Stimulated activated CD4-positive, alpha-beta T cell treated with anti-CD3 and anti-CD28 coated beads, Interleukin-15, amount 100 ng/mL, for 1 hour (primary cell): ENCODE measurements around the gene FAM72D.
"Not testable (repeated sequence)": the region's sequence is repeated elsewhere in the genome, so short reads cannot be mapped to it uniquely, and the experiment has no call there.

ENCODE experiments used
- DNase-seq, 2 donors: peaks; one replicate each; pipeline ENCODE4 v3.0.0-alpha.2; 2020; ENCODE audit warnings: low read depth in 1 of 2, low spot score in 1 of 2

The FAM72D gene

DNA sequence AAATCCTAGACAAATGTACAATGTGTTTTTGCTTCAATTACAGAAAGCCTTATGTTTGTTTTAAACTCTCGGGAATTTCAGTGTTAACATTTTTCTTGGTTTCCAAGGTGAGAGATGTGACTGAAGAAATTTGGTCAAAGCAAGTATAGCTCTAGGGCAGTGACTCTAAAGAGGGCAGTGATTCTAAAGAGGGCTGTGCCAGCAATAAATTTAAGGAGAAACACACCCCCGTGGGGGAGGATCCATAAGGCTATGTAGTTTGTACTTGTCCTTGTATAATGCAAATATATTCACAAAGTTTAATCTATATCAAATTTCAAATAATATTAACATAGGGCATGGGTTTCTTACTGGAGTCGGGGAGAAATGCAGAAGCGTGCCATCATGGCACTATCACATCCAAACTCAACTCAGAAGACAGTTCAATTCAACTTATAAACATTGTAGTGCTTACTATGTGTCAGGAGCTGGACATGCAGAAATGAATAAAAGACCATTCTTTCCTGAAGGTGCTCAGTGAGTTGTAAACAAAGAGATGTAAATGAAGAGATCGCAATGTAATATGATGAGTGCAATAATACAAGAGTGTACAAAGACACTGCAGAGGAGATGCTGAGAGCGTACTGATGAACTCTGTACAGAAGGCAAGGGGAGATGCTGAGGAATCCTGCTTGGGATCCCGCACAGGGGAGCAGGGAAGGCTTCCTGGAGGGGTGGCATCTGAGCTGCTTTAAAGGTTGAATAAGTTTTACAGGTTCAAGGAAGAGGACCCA, 13.1 kb upstream of the FAM72D start:
- not testable (repeated sequence) for DNase-seq

DNA sequence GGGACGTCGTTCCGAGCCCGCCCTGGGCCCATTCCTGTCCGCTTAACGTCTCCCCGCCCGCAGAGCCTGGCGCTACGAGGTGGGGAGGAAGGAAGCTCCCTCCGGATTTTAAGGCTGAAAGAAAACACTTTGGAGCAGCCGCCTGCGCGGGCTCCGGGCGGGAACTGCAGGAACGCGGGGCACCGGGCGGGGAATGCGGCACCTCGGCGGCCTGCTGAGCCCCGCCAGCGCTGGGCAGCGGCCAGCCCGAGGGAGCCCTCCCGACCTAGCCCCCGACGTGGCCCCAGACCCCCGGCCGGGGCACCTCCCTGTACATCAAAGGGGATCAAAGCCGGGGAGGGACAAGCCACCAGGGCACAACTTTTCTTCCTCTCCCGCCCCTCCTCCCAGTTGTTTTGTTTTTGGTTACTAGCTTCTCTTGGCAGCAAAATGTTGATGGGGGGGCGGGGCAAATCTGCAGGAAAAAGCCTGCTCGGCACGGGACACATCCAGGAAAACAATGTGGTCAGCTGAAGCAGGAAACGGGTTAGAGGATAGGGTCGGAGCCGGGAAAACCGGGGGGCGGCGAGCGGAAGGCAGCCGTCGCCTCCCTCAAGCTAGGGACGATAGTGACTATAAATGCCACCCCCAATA, 2.1 kb upstream of the FAM72D start:
- DNase-seq: not testable (repeated sequence)

DNA sequence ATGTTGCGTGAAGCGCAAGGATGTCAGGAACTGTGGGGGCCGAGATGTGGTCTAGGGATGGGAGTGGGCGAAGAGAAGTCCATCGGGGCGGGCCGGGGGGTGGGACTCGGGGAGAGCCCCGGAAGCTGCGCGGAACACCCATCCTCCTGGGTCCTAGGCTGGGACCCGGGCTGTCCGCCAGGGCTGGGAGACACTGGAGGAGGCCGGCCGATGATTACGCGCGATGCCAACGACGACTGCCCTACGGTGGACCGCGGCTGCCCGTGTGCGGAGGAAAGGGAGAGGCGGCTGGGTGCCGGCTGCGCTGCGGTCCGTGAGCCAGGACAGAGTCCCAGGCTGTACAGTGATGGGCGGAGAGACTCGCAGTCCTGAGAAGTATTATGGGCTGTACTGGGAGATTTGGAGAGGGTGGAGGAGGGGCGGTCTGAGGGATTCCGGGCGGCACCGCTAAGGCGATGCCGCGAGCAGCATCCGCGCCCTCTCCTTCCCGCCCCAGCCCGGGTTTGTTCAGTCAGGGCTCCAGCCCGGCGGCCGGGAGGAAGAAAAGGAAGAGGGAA, 1.0 kb upstream of the FAM72D start:
- not testable (repeated sequence) for DNase-seq

DNA sequence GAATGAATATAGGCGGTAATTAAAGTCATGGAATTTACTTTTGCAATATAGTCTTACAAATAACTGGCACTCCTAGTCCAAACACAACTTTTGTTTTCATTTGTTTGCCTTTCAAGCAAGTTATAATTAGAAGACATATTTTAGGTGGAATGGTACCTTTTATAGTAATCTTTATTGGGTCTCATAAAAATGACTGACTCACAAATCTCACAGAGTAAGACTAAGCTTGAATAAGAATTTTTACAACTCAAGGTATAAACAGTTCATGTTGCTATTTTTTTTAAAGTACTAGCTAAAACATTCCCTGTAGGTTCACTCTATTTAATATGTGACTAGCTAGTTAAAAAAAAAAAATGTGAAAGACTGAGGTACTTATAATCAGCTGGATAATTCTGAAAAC, 6.0 kb downstream of the FAM72D start:
- not testable (repeated sequence) for DNase-seq

DNA sequence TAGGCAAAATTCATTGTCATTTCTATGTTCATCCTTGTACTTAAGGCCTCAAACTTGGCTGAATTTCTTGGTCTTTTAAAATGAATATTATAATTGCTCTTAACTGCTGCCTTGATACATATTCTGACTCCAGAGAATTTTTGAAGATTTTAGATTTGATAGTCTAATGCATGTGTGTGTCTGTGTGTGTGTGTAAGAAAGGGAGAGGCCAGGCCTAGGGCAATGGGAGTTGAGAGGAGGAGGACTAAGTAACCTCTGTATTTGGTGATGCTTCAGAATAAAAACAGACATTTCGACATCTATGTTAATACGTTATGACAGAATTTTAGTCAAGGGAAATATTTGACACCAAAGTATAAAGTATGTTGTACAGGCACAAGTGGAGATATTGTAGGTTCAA, 7.5 kb downstream of the FAM72D start:
- not testable (repeated sequence) for DNase-seq

DNA sequence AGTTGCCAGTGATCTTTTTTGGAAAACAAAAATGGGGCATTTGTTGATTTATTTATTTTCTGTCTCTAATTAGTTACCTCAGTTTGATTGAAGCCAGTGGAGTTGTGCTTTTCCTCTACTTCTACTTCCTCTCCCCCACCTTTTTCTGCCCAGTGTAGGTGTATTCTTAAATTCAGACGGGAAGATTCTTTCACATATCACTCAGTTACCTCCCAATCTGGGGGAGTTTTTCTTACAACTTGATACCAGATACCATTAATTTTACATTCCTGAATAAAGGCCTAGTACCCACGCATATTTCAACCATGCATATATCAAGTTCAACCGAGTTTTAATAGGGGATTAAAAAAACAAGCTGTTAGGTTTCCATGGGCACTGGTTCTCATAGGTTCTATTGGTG, 15.9 kb downstream of the FAM72D start:
- DNase-seq: not testable (repeated sequence)

DNA sequence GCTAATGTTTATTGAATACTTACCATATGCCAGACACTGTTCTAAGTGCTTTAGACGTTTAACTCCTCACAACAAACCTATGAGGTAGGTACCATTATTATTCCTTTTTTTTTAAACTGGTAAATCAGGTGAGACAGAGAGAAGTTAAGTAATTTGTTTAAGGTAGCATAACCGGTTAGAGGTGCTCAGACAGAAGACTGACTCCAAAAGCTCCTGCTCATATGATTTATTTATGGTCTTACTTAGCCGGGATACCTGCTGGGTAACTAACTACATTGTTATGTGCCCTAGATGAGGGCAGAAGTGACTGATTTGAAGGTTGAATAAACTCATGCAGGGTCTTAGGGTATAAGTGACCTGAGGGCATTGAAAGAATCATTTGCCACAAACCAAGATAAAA, 16.9 kb downstream of the FAM72D start:
- DNase-seq: not testable (repeated sequence)

DNA sequence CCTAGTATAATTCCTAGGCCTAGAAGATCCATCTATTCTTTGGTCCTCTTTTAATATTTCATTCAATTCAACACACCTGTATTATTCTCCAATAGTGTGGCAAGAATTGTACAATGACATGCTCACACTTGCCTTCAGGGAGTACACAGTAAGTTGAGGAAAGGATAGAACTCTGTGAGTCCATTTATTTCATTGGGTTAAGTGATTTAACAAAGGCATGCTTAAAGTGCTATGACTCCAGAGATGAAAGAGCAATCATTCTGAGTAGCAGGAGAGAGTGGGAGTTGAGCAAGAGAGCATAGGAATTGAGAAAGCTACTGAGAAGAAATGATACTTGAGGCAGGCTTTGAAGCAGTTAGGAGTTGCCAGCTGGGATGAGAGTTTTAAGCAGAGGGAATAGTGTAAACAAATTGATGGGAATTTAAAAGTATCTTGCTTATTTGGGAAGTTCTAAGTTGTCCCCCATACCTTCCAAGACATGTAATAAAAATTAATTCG, 18.8 kb downstream of the FAM72D start:
- not testable (repeated sequence) for DNase-seq

DNA sequence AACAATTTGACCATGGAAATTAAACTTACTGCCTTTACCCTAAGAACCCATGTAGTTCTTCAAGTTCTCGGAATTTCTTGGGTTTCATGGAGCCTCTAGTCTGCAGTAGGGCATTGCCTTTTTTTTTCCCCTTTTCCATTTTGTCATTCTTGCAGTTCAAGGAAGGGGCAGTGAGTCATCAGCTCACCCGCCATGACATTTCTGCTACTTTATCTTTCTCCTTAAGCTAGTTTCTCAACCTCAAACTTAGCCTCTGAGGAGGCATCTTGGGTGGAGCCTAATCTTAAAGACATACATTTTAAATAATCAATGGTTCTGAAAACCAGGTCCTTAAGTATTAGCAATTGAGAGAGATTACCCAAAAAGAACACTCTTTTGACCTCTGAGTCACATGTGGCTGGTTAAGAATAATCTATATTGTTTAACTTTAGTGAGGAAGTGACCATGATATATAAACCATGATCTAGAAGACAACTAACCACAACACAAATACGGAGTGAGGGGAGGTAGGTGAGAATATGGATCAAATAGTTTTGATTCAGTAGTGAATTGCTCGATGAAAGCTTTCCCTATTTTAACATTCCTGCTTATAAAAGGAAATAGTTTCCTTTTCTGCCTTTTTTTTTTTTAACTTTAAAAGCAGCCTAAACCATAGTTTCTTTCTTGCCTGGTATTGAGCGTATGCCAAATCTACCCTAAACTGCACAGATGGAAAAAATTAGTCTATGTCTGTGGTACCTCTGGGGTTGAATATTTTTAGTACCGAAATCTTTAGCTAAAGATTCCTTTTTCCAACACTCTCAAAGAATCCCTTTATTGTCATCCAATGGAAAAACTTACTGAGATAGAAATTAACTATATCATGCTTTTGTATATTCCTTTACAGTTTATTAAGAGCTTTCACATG, 20.1 kb downstream of the FAM72D start:
- DNase-seq: not testable (repeated sequence)

DNA sequence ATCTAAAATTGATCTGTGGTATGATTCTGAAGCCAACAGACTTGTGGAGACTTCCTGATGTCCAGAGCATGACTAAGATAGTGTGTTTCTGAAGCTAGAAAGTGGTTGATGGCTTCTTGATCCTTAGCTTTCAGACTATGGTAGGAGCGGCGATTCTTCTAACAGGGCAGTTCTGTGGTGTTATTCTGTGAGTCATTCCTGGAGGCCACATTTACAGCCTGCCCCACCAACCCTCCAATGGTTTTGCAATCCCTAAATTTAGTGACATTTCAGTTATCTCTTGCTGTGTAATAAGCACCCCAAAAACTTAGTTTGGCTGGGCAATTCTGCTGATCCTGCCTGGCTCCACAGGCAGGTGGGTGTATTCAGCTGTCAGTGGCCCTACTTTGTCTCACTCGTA, 24.1 kb downstream of the FAM72D start:
- not testable (repeated sequence) for DNase-seq

DNA sequence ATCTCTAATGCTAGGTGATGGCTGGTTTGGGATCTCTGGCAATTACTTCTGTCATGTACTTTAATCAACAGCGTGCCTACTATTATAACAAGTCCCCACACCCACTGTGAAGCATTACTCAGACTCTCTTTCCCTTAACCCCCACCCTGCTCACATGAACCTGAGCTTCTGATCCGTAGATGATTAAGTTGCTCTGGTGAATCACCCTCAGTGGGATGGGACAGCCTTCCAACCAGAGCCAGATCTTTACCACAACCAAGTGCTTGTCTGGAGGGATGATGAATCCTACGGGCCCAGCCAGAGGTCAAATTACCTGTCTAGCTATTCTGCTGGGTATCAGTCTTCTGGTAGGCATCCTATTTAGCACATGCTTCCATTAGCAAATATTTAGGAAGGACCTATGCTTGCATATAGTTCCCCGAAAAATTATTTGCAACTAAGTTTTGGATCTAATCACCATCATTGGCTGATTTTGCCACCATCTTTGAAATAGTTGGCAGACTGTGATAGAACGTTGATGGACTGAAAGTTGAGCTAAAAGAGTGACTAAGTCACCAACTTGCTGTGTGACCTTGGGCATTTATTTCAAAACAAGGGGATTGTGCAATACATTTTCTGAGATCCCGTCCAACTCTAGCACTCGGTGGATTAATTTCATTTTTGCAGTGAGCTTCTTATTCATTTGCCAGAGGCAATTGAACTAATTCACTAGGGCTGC, 26.7 kb downstream of the FAM72D start:
- not testable (repeated sequence) for DNase-seq

DNA sequence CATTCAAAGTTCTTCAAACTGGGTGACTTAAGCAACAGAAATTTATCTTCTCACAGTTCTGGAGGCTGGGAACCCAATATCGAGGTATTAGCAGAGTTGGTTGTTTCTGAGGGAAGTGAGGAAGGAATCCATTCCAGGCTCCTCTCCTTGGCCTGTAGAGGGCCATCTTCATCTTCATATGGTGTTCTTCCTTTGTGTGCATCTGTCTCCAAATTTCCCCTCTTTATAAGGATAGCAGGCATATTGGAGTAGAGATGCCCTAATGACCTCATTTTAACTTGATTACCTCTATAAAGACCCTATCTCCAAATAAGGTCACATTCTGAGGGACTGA, 27.3 kb downstream of the FAM72D start:
- not testable (repeated sequence) for DNase-seq

DNA sequence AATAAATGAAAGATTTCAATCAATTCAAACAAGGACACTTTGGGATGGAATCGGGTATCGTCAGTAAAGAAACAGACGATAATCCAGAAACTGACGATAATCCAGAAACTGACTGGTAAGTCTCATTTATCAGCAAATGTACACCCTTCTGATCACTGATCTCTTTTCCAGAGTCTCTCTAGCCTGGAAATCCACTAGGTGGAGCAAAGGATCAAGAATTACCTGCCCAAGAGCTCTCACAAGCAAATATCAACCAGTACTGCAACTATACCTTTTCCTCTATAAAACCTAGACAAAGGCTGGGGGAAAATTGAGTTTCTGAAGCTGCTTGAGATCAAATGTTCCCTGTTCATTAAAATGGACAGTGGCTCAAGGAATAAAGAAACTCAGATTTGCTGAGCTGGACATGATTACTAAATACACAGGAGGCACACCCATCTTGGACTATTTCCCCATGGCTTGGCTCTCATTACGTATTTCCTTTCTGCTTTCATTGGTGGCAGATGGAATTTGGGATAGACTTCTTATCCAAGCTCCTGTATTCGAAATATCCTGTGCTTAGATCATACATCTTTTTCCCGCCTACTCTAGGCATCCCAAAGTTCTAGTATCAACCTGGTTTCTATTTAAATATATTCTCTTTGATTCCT, 28.3 kb downstream of the FAM72D start:
- not testable (repeated sequence) for DNase-seq

DNA sequence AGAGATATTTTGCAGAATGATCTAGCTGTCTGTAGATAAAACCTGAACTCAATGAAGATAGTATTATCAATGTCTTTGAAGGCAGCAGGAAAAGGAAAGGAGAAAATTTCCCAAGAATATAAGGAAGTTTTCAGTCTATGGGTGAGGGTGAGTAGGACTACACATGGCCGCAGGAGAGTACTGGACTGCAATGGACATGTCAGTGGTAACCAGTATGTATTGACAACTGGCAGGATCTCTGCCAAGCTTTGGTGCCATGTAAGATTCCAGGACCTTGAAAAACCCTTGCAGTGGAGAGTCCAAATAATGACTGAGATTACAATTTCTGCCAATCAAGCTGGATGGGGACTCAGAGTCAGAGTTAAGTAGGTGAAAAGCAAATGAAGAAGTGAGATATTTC, 29.3 kb downstream of the FAM72D start:
- DNase-seq: not testable (repeated sequence)

DNA sequence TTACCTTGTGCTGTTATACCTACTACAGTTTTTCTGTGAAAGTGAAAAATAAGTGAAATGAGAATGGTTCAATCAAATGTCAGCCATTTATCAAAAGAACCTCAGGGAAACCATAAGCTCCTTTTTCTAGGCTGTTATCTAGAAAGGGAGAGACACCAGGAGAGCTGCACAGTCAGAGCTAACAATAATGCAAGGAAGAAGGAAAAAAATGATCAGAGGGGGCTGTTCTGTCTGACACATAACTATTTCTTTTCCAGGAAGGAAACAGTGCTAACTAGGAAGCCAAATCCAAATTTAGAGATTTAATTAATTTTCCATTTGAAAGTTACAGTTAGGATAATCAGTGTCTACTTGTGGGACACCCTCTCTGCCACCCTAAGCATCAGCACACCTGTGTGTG, 31.4 kb downstream of the FAM72D start:
- DNase-seq: not testable (repeated sequence)

DNA sequence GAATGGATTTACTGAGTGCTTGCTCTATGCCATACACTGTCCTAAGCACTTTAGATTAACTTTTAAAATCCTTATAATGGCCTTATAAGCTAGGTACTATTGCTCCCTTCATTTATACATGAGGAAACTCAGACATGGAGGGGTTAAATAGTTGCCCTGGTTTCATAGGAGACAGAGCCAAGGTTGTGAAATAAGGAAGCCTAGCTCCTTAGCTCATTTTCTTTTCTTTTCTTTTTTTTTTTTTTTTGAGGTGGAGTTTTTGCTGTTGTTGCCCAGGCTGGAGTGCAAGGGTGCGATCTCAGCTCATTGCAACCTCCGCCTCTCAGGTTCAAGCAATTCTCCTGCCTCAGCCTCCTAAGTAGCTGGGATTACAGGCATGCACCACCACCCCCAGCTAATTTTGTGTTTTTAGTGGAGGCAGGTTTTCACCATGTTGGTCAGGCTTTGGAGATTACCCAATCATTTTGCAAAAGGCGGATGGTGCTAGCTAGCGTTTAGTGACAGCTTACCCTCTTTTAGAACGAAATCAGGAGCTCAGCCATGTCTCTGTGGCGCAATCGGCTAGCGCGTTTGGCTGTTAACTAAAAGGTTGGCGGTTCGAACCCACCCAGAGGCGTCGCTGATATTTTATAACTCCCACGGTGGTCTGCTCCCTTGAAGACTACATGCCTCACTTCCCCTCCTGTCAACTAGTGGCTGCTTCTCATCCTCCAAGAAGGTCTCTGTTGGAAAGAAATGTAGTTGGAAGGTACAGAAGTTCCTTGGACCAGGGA, 33.1 kb downstream of the FAM72D start:
- not testable (repeated sequence) for DNase-seq

DNA sequence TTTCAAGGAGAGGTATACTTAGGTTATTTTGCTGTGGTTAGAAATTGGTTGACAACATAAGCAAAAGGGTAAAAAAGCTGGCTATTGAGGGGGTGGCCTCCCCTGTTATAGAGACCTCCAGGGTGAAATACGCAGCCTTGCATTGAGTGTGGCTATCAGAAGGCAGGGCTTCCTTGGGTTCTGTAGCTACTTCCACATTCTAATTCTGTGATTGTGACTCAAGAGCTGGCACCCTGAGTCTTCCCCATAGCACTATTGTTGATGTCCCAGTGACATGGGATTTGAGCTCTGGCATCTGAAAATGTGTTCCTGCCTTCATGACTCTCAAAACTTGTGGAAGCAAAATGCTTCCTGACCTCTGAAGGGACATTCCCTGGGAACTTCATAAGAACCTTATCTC, 38.7 kb downstream of the FAM72D start:
- not testable (repeated sequence) for DNase-seq

DNA sequence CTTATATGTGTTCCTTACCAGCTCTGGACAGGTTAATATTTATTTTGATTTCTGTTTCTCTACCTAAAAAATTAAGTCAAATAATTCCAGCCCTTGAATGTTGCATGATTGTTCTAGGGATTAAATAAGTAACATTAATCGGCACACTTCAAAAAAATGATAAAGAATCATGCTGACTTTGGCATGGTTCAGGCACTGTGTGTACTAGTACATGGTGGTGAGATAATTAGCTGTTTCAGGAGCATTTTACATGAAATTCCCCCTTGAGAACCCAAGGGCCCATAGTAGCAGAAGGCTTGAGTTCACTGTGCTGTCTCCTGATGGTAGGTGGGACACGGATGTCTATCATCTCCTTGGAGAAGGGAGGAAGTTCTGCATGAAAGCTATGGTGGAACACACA, 44.8 kb downstream of the FAM72D start:
- not testable (repeated sequence) for DNase-seq

DNA sequence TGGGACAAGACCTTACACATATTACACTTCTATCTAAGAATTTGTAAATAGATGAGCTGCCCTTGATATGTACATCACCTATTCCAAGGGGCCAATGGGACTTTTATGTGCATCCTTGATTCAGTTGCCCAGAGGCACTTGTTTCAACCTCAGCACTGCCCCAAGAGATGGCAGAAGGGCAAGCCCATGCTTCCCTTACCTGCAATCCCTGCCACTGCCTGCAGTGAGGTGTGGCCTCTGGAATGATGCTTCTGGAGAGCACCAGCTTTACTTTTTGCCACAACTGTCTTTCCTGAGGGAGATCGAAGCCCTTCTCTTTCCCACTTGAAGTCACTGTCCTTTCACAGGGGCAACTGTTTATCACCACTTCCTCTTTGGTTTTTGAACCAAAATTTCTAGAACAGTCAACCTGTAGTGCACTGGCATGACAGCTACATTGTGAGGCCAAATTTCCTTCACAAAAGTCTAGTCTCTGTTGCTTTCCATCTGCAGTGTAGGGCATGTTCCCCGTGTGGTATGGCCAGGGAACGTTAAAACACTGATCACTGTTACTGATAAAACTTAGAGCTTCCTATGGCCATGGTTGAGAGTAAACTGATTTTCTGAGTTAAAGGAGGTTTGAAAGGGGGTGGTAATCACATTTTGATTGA, 48.6 kb downstream of the FAM72D start:
- DNase-seq: not testable (repeated sequence)
